Spleen (tissue), 11 donors: ENCODE measurements around the gene DHX15. TPM values are rescaled to one million over a fixed set of nuclear protein-coding genes. Genes with fewer than 3 reads are reported as not detected.

Source experiments
- DNase-seq: peaks from one replicate; pipeline ENCODE4 v3.0.0-alpha.2; 2020
- H3K27ac ChIP-seq, 8 donors: fragments of 200-600 bp; sonication (generic) in 7 of 8; 1 replicate in 4 of 8; 2 replicates in 4 of 8; pipeline versions ENCODE4 v1.5.0 to v1.8.0; 2016 to 2021; ENCODE audit warnings: inconsistent platforms in 4 of 8, mild to moderate bottlenecking in 4 of 8, moderate library complexity in 1 of 8
- H3K27me3 ChIP-seq, 7 donors: fragments of 200-600 bp; sonication (generic) in 6 of 7; replicated peaks in 1 of 7; 1 replicate in 4 of 7; 2 replicates in 3 of 7; pipeline versions ENCODE4 v1.5.0 to v1.8.0; 2016 to 2021; ENCODE audit warnings: inconsistent platforms in 3 of 7, mild to moderate bottlenecking in 1 of 7
- H3K36me3 ChIP-seq, 6 donors: fragments of 200-600 bp; sonication (generic) in 5 of 6; 1 replicate in 4 of 6; 2 replicates in 2 of 6; pipeline versions ENCODE4 v1.5.0 to v1.8.0; 2016 to 2021; ENCODE audit warnings: inconsistent platforms in 2 of 6
- H3K4me1 ChIP-seq, 6 donors: fragments of 200-600 bp; sonication (generic) in 5 of 6; 1 replicate in 3 of 6; 2 replicates in 3 of 6; pipeline versions ENCODE4 v1.5.0 to v1.8.0; 2016 to 2021; ENCODE audit warnings: inconsistent platforms in 3 of 6
- H3K4me3 ChIP-seq, 8 donors: fragments of 200-600 bp; sonication (generic) in 7 of 8; 1 replicate in 4 of 8; 2 replicates in 4 of 8; pipeline versions ENCODE4 v1.5.0 to v1.8.0; 2016 to 2021; ENCODE audit warnings: inconsistent platforms in 4 of 8, mild to moderate bottlenecking in 4 of 8, moderate library complexity in 2 of 8
- H3K9me3 ChIP-seq, 8 donors: fragments of 200-600 bp; sonication (generic) in 7 of 8; 1 replicate in 4 of 8; 2 replicates in 4 of 8; pipeline versions ENCODE4 v1.5.0 to v1.8.0; 2016 to 2021; ENCODE audit warnings: inconsistent platforms in 4 of 8
- CTCF ChIP-seq, 11 experiments: fragments of 200-600 bp in 7 of 11; fragments of 450-650 bp in 4 of 11; sonication (generic) in 4 of 11; IDR thresholded peaks in 8 of 11; conservative IDR thresholded peaks in 3 of 11; 1 replicate in 7 of 11; 2 replicates in 4 of 11; pipeline versions ENCODE4 v1.4.0 to v1.8.0; 2016 to 2021; ENCODE audit warnings: antibody characterized with exemption in 11 of 11, inconsistent platforms in 4 of 11, mild to moderate bottlenecking in 1 of 11
- POLR2A ChIP-seq, 3 donors: fragments of 450-650 bp; IDR thresholded peaks; one replicate each; pipeline ENCODE4 v1.5.1; 2017; ENCODE audit warnings: antibody characterized with exemption in 3 of 3, mild to moderate bottlenecking in 1 of 3
- POLR2AphosphoS5 ChIP-seq, 3 donors: sonication (generic); formaldehyde crosslinking; IDR thresholded peaks; one replicate each; pipeline ENCODE4 v1.5.1; 2017; ENCODE audit warnings: antibody characterized with exemption in 3 of 3
- WGBS, 5 donors: extraction: QIAGEN DNeasy Blood & Tissue Kit in 3 of 5; methylation state at CpG; one replicate each; pipeline versions ENCODE4 v1.1.5 to v1.1.7; 2013 to 2018; 5-methylcytosine and 5-hydroxymethylcytosine counted together
- intact Hi-C: fragments of 100-400 bp; cut with DNase I; formaldehyde crosslinking; loops from one replicate; pipeline ENCODE4 v1.15.0; 2023; ENCODE audit warnings: low total_unique reads
- polyA plus RNA-seq, 3 donors: library from polyadenylated mRNA; stranded (reverse); fragments of 200-250 nt; gene quantifications; one replicate each; pipeline ENCODE4 v1.2.1, GENCODE V29; 2013
- total RNA-seq, 7 donors: library from RNA; depleted of rRNA in 3 of 7; stranded (reverse); fragments of >200 nt in 3 of 7; fragmentation: NEBNext Ultra II Directional in 4 of 7; extraction: Animal tissue kit (Norgen Biotek cat#: 25700) in 4 of 7; gene quantifications; one replicate each; pipeline versions ENCODE4 v1.1.0 to v1.2.1, GENCODE V29; 2016 to 2021
- donor health status: healthy with polysubstance abuse.
- donor health status: DM: no; HTN: no; CAD: no; lungs with moderate emphysema.
- donor health status: DM: no; HTN: no; CAD: no.
- donor health status: Bipolar disorder and iron deficiency.
- donor health status: healthy.
- donor health status: DM: no; HTN: no; CAD: no.
- donor health status: DM: yes; HTN: yes; CAD: no.

Gene DHX15
- total and polyA plus RNA-seq, 10 donors = 47.5 to 180 (median 119) TPM

- Histone ChIP-seq H3K9me3 (no peaks in the 10 kb centered on the region), H3K27ac (no peak overlapping the region), H3K4me3 (no peak overlapping the region), H3K36me3 (peaks cover 0 to 99% (median 52%) of the 10 kb centered on the region in 6 donors), H3K27me3 (no peaks in the 10 kb centered on the region), H3K4me1 (peaks cover 26 to 89% (median 48%) of the 10 kb centered on the region in 6 donors)
- intact Hi-C loops = no loop called here
- TF ChIP-seq CTCF (IDR thresholded peaks at IDR 0.05 in 8 of 11, conservative IDR thresholded peaks at IDR 0.05 in 3 of 11) = no peak
- no peak for TF ChIP-seq POLR2A (IDR thresholded peaks at IDR 0.05)
- TF ChIP-seq POLR2AphosphoS5 (IDR thresholded peaks at IDR 0.05) = no peak
- DNase-seq = no peak
- 68 to 83% (median 70%) methylated on average over 5 of the region's 5 CpGs for WGBS, 5 donors
Measured at GRCh38 chr4:24570574-24571236, 13.6 kb downstream of the DHX15 start.

- intact Hi-C loops = no loop called here
- Histone ChIP-seq H3K4me1 (peaks cover 26 to 90% (median 48%) of the 10 kb centered on the region in 6 donors), H3K4me3 (no peak overlapping the region), H3K27ac (no peak overlapping the region), H3K36me3 (peaks cover 0 to 98% (median 47%) of the 10 kb centered on the region in 6 donors), H3K9me3 (no peaks in the 10 kb centered on the region), H3K27me3 (no peaks in the 10 kb centered on the region)
- WGBS, 5 donors = 34 to 56% (median 42%) methylated on average over 1 of the region's 1 CpG
- DNase-seq = no peak
- TF ChIP-seq POLR2A (IDR thresholded peaks at IDR 0.05) (no peak), POLR2AphosphoS5 (IDR thresholded peaks at IDR 0.05) (no peak), CTCF (IDR thresholded peaks at IDR 0.05 in 8 of 11, conservative IDR thresholded peaks at IDR 0.05 in 3 of 11) (no peak)
Measured at GRCh38 chr4:24570172-24570571, 14.2 kb downstream of the DHX15 start.

GRCh38 chr4:24569662-24570061 lies 14.7 kb downstream of the DHX15 start:
- TF ChIP-seq CTCF (IDR thresholded peaks at IDR 0.05 in 8 of 11, conservative IDR thresholded peaks at IDR 0.05 in 3 of 11) (no peak), POLR2AphosphoS5 (IDR thresholded peaks at IDR 0.05) (no peak), POLR2A (IDR thresholded peaks at IDR 0.05) (no peak)
- H3K36me3 ChIP-seq = peaks cover 0 to 94% (median 42%) of the 10 kb centered on the region in 6 donors
- no peaks in the 10 kb centered on the region for H3K9me3 ChIP-seq

GRCh38 chr4:24568425-24568824 lies 15.9 kb downstream of the DHX15 start:
- no peak for TF ChIP-seq POLR2AphosphoS5 (IDR thresholded peaks at IDR 0.05)
- no peak for TF ChIP-seq CTCF (IDR thresholded peaks at IDR 0.05 in 8 of 11, conservative IDR thresholded peaks at IDR 0.05 in 3 of 11)
- TF ChIP-seq POLR2A (IDR thresholded peaks at IDR 0.05) = no peak
- intact Hi-C loops = no loop called here
- no peaks in the 10 kb centered on the region for H3K27me3 ChIP-seq
- H3K27ac ChIP-seq = no peak overlapping the region
- no peak for DNase-seq
- H3K9me3 ChIP-seq = no peaks in the 10 kb centered on the region
- H3K4me1 ChIP-seq = peaks cover 26 to 97% (median 51%) of the 10 kb centered on the region in 6 donors
- H3K4me3 ChIP-seq = no peak overlapping the region
- peaks cover 0 to 94% (median 36%) of the 10 kb centered on the region in 6 donors for H3K36me3 ChIP-seq

More at GRCh38 chr4:24569662-24570061, 14.7 kb downstream of the DHX15 start:
- no peak for DNase-seq
- intact Hi-C loops = no loop called here
- Histone ChIP-seq H3K27me3 (no peaks in the 10 kb centered on the region), H3K4me3 (no peak overlapping the region), H3K27ac (no peak overlapping the region), H3K4me1 (peaks cover 26 to 95% (median 49%) of the 10 kb centered on the region in 6 donors)
- WGBS, 5 donors = 75 to 83% (median 81%) methylated on average over 2 of the region's 2 CpGs
